Type B pancreatic cell (in vitro differentiated cells): ENCODE data around the gene HOMER1. TPM values are rescaled to one million over a fixed set of nuclear protein-coding genes. Genes with fewer than 3 reads are reported as not detected.

Experiments used
- DNase-seq: peaks from one replicate; pipeline ENCODE4 v3.0.0; 2021; ENCODE audit warnings: mixed read lengths; ENCODE audit not compliant: unreplicated experiment; ENCODE audit errors: extremely low spot score
- H3K27ac Mint-ChIP-seq: 2 replicates; pipeline ENCODE4 v1.8.0; 2021; ENCODE audit warnings: mild to moderate bottlenecking, mixed read lengths
- H3K27me3 Mint-ChIP-seq: 2 replicates; pipeline ENCODE4 v1.8.0; 2021; ENCODE audit warnings: mixed read lengths
- H3K36me3 Mint-ChIP-seq: 2 replicates; pipeline ENCODE4 v1.8.0; 2021; ENCODE audit warnings: mixed read lengths
- H3K4me1 Mint-ChIP-seq: one replicate; pipeline ENCODE4 v1.8.0; 2021; ENCODE audit warnings: mixed read lengths; ENCODE audit not compliant: unreplicated experiment
- H3K4me3 Mint-ChIP-seq: 2 replicates; pipeline ENCODE4 v1.8.0; 2021; ENCODE audit warnings: mild to moderate bottlenecking, mixed read lengths
- H3K9me3 Mint-ChIP-seq: 2 replicates; pipeline ENCODE4 v1.8.0; 2021; ENCODE audit warnings: mixed read lengths
- total RNA-seq: library from RNA; stranded (reverse); gene quantifications from 2 replicates; pipeline ENCODE4 v1.2.1, GENCODE V29; 2021; ENCODE audit warnings: low replicate concordance
- TF ChIP-seq, protein P1 (sequence below): fragments of 200-600 bp; sonication (generic); conservative IDR thresholded peaks from 2 replicates; pipeline ENCODE4 v1.5.0; 2021; ENCODE audit warnings: antibody characterized with exemption, mild to moderate bottlenecking

The HOMER1 gene
- total RNA-seq, 1 donor from 2014 or later, result 20.0 TPM

DNA sequence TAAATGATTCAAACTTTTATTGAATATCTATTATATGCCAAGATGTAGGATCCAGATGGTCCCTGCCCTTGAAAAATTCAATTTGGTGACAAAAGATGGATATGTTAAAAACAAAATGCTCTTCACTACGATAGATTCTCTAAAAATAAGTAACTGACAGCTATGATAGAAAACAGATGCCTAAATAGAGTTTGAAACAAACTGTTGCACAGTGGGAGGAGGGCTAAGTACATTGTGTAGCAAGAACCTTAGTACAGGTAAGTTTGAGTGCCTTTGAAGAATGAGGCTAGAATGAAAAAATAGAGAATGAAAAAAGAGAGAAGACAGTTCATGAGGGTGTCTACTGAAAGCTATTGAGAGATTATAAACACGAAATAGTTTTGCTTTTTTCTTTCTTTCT, 54.3 kb downstream of the HOMER1 start:
- TF ChIP-seq, protein P1, sequence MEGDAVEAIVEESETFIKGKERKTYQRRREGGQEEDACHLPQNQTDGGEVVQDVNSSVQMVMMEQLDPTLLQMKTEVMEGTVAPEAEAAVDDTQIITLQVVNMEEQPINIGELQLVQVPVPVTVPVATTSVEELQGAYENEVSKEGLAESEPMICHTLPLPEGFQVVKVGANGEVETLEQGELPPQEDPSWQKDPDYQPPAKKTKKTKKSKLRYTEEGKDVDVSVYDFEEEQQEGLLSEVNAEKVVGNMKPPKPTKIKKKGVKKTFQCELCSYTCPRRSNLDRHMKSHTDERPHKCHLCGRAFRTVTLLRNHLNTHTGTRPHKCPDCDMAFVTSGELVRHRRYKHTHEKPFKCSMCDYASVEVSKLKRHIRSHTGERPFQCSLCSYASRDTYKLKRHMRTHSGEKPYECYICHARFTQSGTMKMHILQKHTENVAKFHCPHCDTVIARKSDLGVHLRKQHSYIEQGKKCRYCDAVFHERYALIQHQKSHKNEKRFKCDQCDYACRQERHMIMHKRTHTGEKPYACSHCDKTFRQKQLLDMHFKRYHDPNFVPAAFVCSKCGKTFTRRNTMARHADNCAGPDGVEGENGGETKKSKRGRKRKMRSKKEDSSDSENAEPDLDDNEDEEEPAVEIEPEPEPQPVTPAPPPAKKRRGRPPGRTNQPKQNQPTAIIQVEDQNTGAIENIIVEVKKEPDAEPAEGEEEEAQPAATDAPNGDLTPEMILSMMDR, result no peak
- peaks cover 5% of the 10 kb centered on the region for H3K36me3 Mint-ChIP-seq
- peaks cover 7% of the 10 kb centered on the region for H3K4me1 Mint-ChIP-seq
- no peak overlapping the region for H3K27ac Mint-ChIP-seq
- DNase-seq, result no peak
- H3K9me3 Mint-ChIP-seq, result peaks cover 10% of the 10 kb centered on the region
- H3K4me3 Mint-ChIP-seq, result no peak overlapping the region
- no peaks in the 10 kb centered on the region for H3K27me3 Mint-ChIP-seq

DNA sequence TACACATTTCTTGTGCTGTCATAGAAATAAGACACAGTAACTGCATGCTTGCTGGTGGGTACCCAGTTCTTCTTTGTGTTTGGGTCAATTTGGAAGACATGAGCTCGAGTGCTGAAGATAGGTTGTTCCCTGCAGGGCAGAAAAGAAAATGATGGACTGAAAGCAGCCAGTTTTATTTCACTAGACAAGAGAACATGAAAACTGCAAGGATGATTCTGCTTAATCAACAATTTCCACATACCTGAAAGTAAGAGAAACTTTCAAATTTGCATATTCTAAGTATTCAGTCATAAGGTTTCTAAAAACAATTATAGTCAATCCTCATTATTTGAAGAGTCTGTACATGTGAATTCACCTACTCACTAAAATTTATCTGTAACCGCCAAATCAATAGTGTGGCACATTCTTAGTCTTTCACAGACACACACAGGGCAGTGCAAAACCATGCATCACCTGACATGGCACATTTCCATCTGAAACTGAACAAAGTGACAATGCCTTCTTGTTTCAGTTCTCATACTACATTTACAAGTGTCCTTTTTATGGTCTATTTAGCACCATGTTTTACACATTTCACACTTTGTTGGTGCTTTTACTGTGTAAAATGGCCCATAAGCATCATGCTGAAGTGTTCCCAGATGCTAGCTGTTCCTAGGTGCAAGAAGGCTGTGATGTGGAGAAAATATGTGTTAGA, 56.9 kb downstream of the HOMER1 start:
- Mint-ChIP-seq H3K9me3 (peaks cover 10% of the 10 kb centered on the region), H3K36me3 (peaks cover 5% of the 10 kb centered on the region), H3K4me1 (peaks cover 14% of the 10 kb centered on the region), H3K27me3 (no peaks in the 10 kb centered on the region), H3K4me3 (no peak overlapping the region), H3K27ac (no peak overlapping the region)
- DNase-seq, result no peak
- TF ChIP-seq, protein P1, result no peak

DNA sequence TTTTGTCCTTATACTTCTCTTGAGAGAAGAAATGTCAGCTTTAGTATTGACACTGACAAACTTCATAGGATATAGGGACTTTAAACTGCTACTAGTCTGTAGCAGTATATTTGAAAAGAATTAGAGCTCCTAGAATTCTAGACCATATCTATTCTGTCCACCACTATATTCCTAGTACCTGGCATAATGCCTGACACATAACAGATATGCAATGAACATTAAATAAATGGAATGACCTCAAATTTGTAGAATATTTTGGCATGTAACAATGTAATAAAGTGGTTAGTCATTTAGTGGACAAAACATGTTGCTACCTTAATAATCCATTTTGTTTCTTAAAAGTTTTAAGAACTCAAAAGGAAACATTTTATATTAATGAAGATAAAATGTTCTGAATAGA, 57.5 kb downstream of the HOMER1 start:
- Mint-ChIP-seq H3K27me3 (no peaks in the 10 kb centered on the region), H3K36me3 (peaks cover 5% of the 10 kb centered on the region), H3K4me3 (no peak overlapping the region)

DNA sequence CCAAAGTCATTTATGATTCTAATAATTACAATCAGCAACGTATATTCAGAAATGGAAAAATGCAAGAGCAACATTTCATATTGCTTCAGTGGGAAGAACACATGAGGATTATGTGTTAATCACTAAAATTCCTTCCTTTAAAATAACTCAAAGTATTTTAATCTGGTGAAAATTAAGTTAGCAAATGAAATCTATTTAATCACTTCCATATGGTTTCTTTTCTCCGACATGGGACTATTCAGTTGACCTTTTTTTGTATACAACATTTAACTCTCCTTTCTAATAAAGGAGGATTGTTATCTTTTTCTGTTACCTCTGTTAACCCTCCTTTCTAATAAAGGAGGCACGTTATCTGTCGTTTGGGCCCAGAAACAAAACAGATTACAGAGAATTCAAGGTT, 59.9 kb downstream of the HOMER1 start:
- Mint-ChIP-seq H3K4me3 (no peak overlapping the region), H3K27ac (no peak overlapping the region), H3K4me1 (peaks cover 14% of the 10 kb centered on the region), H3K27me3 (no peaks in the 10 kb centered on the region), H3K9me3 (peaks cover 5% of the 10 kb centered on the region), H3K36me3 (peaks cover 5% of the 10 kb centered on the region)
- TF ChIP-seq, protein P1, result no peak
- no peak for DNase-seq

More for the DNA sequence above, 57.5 kb downstream of the HOMER1 start:
- TF ChIP-seq, protein P1, result no peak
- Mint-ChIP-seq H3K4me1 (peaks cover 14% of the 10 kb centered on the region), H3K27ac (no peak overlapping the region), H3K9me3 (peaks cover 10% of the 10 kb centered on the region)
- no peak for DNase-seq

DNA sequence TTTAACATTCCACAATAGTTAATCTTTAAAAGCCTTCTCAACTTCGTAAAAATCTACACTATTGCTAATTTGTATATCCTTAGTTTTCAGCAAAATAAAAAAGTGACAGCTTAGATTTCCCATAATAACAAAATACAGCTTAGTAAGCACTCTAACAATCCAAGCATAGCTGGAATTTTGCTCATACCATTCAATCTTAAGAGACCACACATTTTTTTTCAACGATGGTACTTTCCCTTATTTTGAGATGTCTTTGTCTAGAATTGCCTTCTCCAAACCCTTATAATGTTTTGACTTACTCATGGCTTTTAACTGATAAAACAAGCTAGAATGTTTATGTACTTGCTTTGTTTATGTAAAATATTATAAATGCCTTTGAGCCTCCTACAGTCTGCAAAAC, 65.6 kb downstream of the HOMER1 start:
- TF ChIP-seq, protein P1, result no peak
- Mint-ChIP-seq H3K4me3 (no peak overlapping the region), H3K9me3 (no peaks in the 10 kb centered on the region), H3K36me3 (no peaks in the 10 kb centered on the region), H3K27me3 (no peaks in the 10 kb centered on the region), H3K27ac (no peak overlapping the region), H3K4me1 (peaks cover 1% of the 10 kb centered on the region)
- DNase-seq, result no peak

DNA sequence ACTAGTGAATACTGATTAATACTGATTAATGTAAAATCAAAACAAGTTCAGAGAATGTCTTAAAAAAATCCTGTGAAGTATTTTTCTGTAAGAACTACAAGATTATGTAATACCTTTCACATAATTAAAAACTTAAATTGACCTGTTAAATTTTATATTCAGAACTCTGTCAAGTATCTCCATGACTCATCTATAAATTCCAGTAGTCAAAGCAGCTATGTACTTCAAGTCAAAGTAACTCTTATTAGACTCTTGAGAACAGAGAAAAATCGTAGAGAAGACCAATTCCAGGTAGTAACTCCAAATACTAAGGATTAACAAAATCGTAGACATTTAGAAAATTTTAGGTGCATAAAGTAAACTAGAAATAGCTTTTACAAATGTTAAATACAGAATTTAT, 77.1 kb downstream of the HOMER1 start:
- Mint-ChIP-seq H3K9me3 (no peaks in the 10 kb centered on the region), H3K4me1 (no peaks in the 10 kb centered on the region), H3K27me3 (no peaks in the 10 kb centered on the region), H3K4me3 (no peak overlapping the region), H3K27ac (no peak overlapping the region), H3K36me3 (peaks cover 9% of the 10 kb centered on the region)
- DNase-seq, result no peak
- TF ChIP-seq, protein P1, result no peak
